BJ (cell line): ENCODE results near the gene KANTR. TPM values are rescaled to one million over a fixed set of nuclear protein-coding genes. Genes with fewer than 3 reads are reported as not detected.
A peak's percentile ranks its signal among the peaks of the same experiment; 100 is the strongest.

Source experiments
- CTCF ChIA-PET: fragments of 350-600 bp; formaldehyde crosslinking; extraction: SDS; loops from one replicate; lab custom pipeline; 2021; ENCODE audit warnings: antibody characterized with exemption, inconsistent platforms; lab: Yijun Ruan, JAX
- POLR2A ChIA-PET: fragments of 300-600 bp; sonication (Branson Sonifier 250); formaldehyde crosslinking; extraction: SDS; loops from one replicate; lab custom pipeline; 2021; ENCODE audit warnings: antibody characterized with exemption; lab: Charles Lee
- DNase-seq: peaks from one replicate; pipeline ENCODE4 v3.0.0-alpha.2; 2011; ENCODE audit warnings: low read depth
- H3K27me3 ChIP-seq: 2 replicates; pipeline ENCODE4 v1.6.0; 2011; ENCODE audit warnings: low read length; ENCODE audit not compliant: control insufficient read depth, insufficient read depth
- H3K36me3 ChIP-seq: 2 replicates; pipeline ENCODE4 v1.5.1; 2011; ENCODE audit warnings: low read length; ENCODE audit not compliant: control insufficient read depth, insufficient read depth
- H3K4me3 ChIP-seq: 2 replicates; pipeline ENCODE4 v1.5.1; 2011; ENCODE audit warnings: low read depth, mild to moderate bottlenecking, control low read depth, low read length
- CTCF ChIP-seq: IDR thresholded peaks from 2 replicates; pipeline ENCODE4 v1.5.1; 2011; ENCODE audit warnings: low read depth, mild to moderate bottlenecking, control low read depth, inconsistent platforms, low read length, moderate library complexity; ENCODE audit not compliant: insufficient read depth
- polyA plus RNA-seq: library from polyadenylated mRNA; depleted of rRNA; stranded (reverse); fragments of >200 nt; gene quantifications from 2 replicates; pipeline ENCODE4 v1.2.3, GENCODE V29; 2011

The KANTR gene
- polyA plus RNA-seq, 1 experiment = 2.3 TPM

DNA sequence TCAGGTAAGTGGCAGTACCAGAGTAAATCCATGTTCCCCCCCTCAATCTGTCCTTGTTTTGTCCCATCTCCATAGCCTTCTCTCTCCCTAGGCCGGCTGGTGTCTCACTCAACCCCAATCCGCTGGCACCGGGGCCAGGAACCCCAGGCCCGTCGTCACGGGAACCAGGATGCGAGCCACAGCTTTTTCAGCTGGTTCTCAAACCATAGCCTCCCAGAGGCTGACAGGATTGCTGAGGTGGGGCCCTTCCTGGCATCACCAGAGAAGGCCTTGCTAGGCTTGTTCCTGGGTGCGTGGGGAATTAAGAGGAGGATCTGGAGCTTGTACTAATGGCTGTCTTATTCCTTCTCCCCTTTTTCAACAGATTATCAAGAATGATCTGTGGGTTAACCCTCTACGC, 9.1 kb upstream of the KANTR start:
- TF ChIP-seq CTCF = no peak
- H3K36me3 ChIP-seq = peaks cover 14% of the 10 kb centered on the region
- no peak overlapping the region for H3K4me3 ChIP-seq
- ChIA-PET CTCF (no interaction called here), POLR2A (no interaction called here)
- DNase-seq = no peak
- no peaks in the 10 kb centered on the region for H3K27me3 ChIP-seq

- no peak for DNase-seq
- Histone ChIP-seq H3K36me3 (peaks cover 14% of the 10 kb centered on the region), H3K27me3 (no peaks in the 10 kb centered on the region), H3K4me3 (no peak overlapping the region)
- ChIA-PET POLR2A (no interaction called here), CTCF (no interaction called here)
- TF ChIP-seq CTCF = no peak
Measured at GRCh38 chrX:53085661-53086229, 8.2 kb upstream of the KANTR start.

- ChIA-PET CTCF (interaction anchor here (1.4 kb wide), 1 partner anchor 14 kb away, joined by 4 read pairs; no protein-coding TSS in a partner anchor), POLR2A (no interaction called here)
Measured at GRCh38 chrX:53086464-53086863, 7.5 kb upstream of the KANTR start.

DNA sequence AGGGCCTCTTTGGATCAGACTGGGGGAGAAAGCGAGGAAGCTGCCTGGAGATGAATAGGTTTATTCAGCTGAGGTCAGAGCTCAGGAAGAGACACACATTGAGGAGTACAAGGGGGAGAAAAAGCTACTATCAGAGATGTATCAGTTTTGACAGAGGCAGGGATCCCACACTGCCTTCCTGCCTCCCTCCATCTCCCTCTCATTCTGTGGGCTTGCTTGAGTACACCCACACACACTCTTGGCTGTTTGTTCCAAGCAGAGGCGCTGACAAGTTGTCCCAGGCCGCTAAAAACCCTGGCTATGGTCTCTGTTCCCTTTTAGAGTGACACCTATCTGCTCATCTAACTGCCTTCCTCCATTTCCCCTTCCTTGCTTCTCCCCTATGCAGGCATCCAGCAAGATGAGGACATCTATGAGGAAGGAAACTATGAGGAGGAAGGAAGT, 6.5 kb upstream of the KANTR start:
- Histone ChIP-seq H3K4me3 (no peak overlapping the region), H3K36me3 (peaks cover 14% of the 10 kb centered on the region), H3K27me3 (no peaks in the 10 kb centered on the region)
- ChIA-PET POLR2A (no interaction called here), CTCF (interaction anchor here (1.4 kb wide), 1 partner anchor 15 kb away, joined by 4 read pairs; no protein-coding TSS in a partner anchor)
- TF ChIP-seq CTCF = no peak
- no peak for DNase-seq

More at GRCh38 chrX:53086464-53086863, 7.5 kb upstream of the KANTR start:
- Histone ChIP-seq H3K36me3 (peaks cover 14% of the 10 kb centered on the region), H3K4me3 (no peak overlapping the region), H3K27me3 (no peaks in the 10 kb centered on the region)
- no peak for DNase-seq
- no peak for TF ChIP-seq CTCF

GRCh38 chrX:53088136-53088974, 5.6 kb upstream of the KANTR start:
- Histone ChIP-seq H3K4me3 (peak overlapping the region; percentile 32), H3K36me3 (peaks cover 14% of the 10 kb centered on the region), H3K27me3 (no peaks in the 10 kb centered on the region)
- no peak for DNase-seq
- POLR2A ChIA-PET = no interaction called here
- TF ChIP-seq CTCF = no peak
- CTCF ChIA-PET = interaction anchor here (0.6 to 1.0 kb wide), 4 partner anchors 10 to 46 kb away, joined by 3 to 4 read pairs (median 4); no protein-coding TSS in a partner anchor
